Left lung (tissue), 10 donors: ENCODE data around the gene USP30. TPM values are rescaled to one million over a fixed set of nuclear protein-coding genes. Genes with fewer than 3 reads are reported as not detected.
A peak's percentile ranks its signal among the peaks of the same experiment; 100 is the strongest.

Source experiments
- ATAC-seq: fragments of 200-7000 bp; cut with Tn5 transposase; one replicate; pipeline ENCODE4 v1.9.1; 2020; ENCODE audit warnings: moderate library complexity
- DNase-seq, 4 donors: peaks; one replicate each; pipeline ENCODE4 v3.0.0-alpha.2; 2013 to 2020
- H3K27ac ChIP-seq, 2 donors: fragments of 200-600 bp; sonication (generic) in 1 of 2; one replicate each; pipeline versions ENCODE4 v1.5.0 to v1.8.0; 2020 to 2021
- H3K27me3 ChIP-seq, 2 donors: fragments of 200-600 bp; sonication (generic) in 1 of 2; one replicate each; pipeline versions ENCODE4 v1.5.0 to v1.8.0; 2020 to 2021
- H3K36me3 ChIP-seq, 2 donors: fragments of 200-600 bp; sonication (generic) in 1 of 2; one replicate each; pipeline versions ENCODE4 v1.5.0 to v1.8.0; 2020 to 2021
- H3K4me1 ChIP-seq, 2 donors: fragments of 200-600 bp; one replicate each; pipeline ENCODE4 v1.8.0; 2021
- H3K4me3 ChIP-seq, 2 donors: fragments of 200-600 bp; sonication (generic) in 1 of 2; one replicate each; pipeline versions ENCODE4 v1.5.0 to v1.8.0; 2020 to 2021; ENCODE audit warnings: mild to moderate bottlenecking in 1 of 2
- H3K9me3 ChIP-seq, 2 donors: fragments of 200-600 bp; sonication (generic) in 1 of 2; one replicate each; pipeline versions ENCODE4 v1.5.0 to v1.8.0; 2020 to 2021
- intact Hi-C, 2 donors: fragments of 100-400 bp; cut with DNase I; formaldehyde crosslinking; loops; one replicate each; pipeline versions ENCODE4 v1.11.2 to v1.14.2; 2022
- polyA plus RNA-seq, 6 donors: library from polyadenylated mRNA; unstranded; fragments of 120-200 nt; gene quantifications; one replicate each; pipeline ENCODE4 v1.2.1, GENCODE V29; 2013; ENCODE audit not compliant: insufficient read length in 6 of 6
- total RNA-seq, 2 donors: library from RNA; stranded (reverse); fragmentation: NEBNext Ultra II Directional; extraction: Animal tissue kit (Norgen Biotek cat#: 25700); gene quantifications; one replicate each; pipeline ENCODE4 v1.2.1, GENCODE V29; 2021
- TF ChIP-seq, protein P1 (sequence below), 2 donors: fragments of 200-600 bp; sonication (generic) in 1 of 2; IDR thresholded peaks; one replicate each; pipeline versions ENCODE4 v1.5.0 to v1.8.0; 2021; ENCODE audit warnings: antibody characterized with exemption in 2 of 2
- donor health status: DM: no; HTN: yes; CAD: no.
- donor health status: DM: no; HTN: no; CAD: no.

Gene USP30
- total and polyA plus RNA-seq, 8 donors: 7.1 to 28.0 (median 24.3) TPM

DNA sequence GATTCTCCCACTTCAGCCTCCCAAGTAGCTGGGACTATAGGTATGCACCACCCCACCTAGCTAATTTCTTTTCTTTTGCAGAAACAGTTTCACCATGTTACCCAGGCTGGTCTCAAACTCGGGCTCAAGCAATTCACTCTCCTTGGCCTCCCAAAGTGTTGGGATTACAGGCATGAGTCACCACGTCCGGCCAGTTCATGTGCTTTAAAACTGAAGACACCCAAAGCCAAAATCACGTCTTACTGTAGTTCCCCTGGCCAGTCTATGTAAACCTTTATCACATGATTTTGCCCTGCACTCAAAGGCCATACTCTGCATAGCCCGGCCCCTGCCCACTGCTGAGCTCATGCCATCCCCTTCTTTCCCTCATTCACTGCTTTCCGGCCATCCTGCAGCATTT lies 36.4 kb downstream of the USP30 start:
- Histone ChIP-seq H3K36me3 (peaks cover 0 to 61% of the 10 kb centered on the region in 2 donors), H3K27me3 (no peaks in the 10 kb centered on the region), H3K27ac (no peak overlapping the region), H3K4me3 (no peak overlapping the region), H3K9me3 (no peaks in the 10 kb centered on the region), H3K4me1 (peaks cover 8 to 23% of the 10 kb centered on the region in 2 donors)
- TF ChIP-seq, protein P1, sequence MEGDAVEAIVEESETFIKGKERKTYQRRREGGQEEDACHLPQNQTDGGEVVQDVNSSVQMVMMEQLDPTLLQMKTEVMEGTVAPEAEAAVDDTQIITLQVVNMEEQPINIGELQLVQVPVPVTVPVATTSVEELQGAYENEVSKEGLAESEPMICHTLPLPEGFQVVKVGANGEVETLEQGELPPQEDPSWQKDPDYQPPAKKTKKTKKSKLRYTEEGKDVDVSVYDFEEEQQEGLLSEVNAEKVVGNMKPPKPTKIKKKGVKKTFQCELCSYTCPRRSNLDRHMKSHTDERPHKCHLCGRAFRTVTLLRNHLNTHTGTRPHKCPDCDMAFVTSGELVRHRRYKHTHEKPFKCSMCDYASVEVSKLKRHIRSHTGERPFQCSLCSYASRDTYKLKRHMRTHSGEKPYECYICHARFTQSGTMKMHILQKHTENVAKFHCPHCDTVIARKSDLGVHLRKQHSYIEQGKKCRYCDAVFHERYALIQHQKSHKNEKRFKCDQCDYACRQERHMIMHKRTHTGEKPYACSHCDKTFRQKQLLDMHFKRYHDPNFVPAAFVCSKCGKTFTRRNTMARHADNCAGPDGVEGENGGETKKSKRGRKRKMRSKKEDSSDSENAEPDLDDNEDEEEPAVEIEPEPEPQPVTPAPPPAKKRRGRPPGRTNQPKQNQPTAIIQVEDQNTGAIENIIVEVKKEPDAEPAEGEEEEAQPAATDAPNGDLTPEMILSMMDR (IDR thresholded peaks at IDR 0.05): no peak
- DNase-seq (no peak), ATAC-seq (no peak)
- intact Hi-C loops: no loop called here

DNA sequence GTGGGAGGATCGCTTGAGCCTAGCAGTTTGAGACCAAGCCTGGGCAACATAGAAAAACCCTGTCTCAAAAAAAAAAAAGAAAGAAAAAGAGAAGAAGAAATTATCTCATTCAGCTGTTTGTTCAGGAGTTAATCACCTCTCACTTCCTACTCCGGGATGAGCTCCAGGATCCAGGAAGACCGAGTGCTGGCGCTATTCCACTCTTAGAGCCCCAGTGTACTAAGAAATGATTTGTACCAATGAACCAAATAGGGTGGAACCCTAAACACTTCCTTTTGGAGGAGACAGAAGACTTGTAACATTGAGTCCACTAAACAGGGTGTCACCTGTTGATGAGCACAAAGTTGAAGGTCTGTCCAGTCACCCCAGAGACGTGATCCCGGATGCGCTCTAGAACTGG lies 37.3 kb downstream of the USP30 start:
- TF ChIP-seq, protein P1 (IDR thresholded peaks at IDR 0.05): no peak
- H3K27ac ChIP-seq: no peak overlapping the region
- intact Hi-C loops: no loop called here
- H3K36me3 ChIP-seq: peaks cover 0 to 57% of the 10 kb centered on the region in 2 donors
- H3K9me3 ChIP-seq: no peaks in the 10 kb centered on the region
- peaks cover 8 to 23% of the 10 kb centered on the region in 2 donors for H3K4me1 ChIP-seq
- ATAC-seq (no peak), DNase-seq (no peak)
- H3K4me3 ChIP-seq: no peak overlapping the region
- no peaks in the 10 kb centered on the region for H3K27me3 ChIP-seq

DNA sequence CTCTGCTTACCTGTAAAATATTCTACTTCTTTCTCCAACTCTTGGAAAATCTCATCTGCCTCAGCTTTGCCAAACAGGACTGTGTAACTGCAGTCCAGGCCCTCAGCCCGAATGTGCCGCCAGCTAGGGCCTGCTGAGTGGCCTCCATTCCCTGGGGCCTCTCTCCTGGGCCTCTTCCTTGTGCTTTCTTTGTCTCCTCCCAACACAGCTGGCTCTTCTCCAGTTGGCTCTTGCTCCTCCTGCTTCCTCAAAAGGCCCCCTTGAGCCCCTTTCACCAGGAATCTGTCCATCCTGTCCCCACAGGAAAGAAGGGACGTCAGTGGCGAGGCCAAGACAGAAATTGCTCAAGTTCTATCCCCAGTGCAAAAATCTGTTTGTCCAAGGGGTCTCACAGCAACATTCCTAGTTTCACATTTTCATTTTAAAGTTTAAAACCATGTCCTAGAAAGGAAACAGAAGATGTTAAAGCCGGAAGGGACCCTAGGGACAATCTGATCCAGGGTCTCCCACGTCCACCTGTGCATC lies 40.2 kb downstream of the USP30 start:
- DNase-seq (no peak), ATAC-seq (no peak)
- H3K36me3 ChIP-seq: peaks cover 0 to 30% of the 10 kb centered on the region in 2 donors
- TF ChIP-seq, protein P1 (IDR thresholded peaks at IDR 0.05): no peak
- H3K9me3 ChIP-seq: no peaks in the 10 kb centered on the region
- intact Hi-C loops: no loop called here
- H3K27ac ChIP-seq: peak overlapping the region in 1 of 2 donors; percentile 55
- H3K27me3 ChIP-seq: no peaks in the 10 kb centered on the region
- H3K4me3 ChIP-seq: peak overlapping the region; percentile 35 to 53
- peaks cover 9 to 30% of the 10 kb centered on the region in 2 donors for H3K4me1 ChIP-seq

DNA sequence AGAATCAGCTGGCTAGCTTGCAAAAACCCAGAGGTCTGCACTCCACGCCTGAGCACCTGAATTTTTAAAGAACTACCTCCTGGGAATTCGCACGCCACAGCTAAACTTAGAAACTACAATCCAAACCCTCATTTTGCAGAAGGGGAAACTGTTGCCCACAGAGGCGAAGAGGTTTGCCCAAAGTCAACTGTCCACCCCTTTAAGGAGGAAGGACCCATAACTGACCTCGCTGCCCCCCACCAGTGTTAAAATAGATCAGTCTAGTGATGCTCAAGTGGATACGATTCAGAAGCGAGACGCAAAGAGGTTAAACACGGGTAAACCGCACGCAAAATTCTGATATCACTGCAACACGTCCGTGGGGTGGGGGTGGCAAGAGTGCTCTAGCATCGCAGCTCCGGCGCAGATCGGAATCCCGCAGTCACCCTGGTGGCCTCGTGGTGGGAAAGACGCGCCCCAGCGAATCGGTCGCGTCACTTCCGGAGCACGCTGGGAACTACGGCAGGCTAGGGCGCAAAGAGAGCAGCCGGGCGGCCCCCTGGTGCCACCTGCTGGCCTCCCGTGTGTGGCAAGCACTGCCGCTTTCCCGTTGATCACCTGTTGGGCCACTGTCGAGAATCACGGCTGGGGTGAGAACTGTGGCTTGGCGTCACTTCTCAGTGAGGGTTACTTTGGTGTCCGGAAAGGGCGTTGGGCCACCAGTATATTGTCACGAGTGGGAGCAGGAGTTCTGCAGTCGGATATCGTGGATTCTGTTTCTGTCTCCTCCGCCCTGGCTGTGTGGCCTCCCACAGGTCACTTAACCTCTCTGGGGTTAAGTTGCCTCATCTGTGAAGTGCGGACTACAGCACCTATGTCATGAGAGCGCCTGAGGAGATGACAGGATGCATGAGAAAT lies 40.9 kb downstream of the USP30 start, which contains the start of gene ALKBH2:
Gene ALKBH2, minus strand, starts transcription at position 451 of the 897 bp plus-strand sequence. CDS start 686 bp downstream, outside the sequence.
- peak within 1 kb of the TSS; percentile 35 to 53 for H3K4me3 ChIP-seq
- TF ChIP-seq, protein P1 (IDR thresholded peaks at IDR 0.05): peak; percentile 90 to 97
- peak; percentile 89 to 99 (median 94) for DNase-seq
- no peaks in the 10 kb centered on the region for H3K27me3 ChIP-seq
- intact Hi-C loops: no loop called here
- peak; percentile 85 for ATAC-seq
- peaks cover 11 to 33% of the 10 kb centered on the region in 2 donors for H3K4me1 ChIP-seq
- no peaks in the 10 kb centered on the region for H3K9me3 ChIP-seq
- H3K27ac ChIP-seq: peak within 1 kb of the TSS in 1 of 2 donors; percentile 55
- peaks cover 0 to 23% of the 10 kb centered on the region in 2 donors for H3K36me3 ChIP-seq

DNA sequence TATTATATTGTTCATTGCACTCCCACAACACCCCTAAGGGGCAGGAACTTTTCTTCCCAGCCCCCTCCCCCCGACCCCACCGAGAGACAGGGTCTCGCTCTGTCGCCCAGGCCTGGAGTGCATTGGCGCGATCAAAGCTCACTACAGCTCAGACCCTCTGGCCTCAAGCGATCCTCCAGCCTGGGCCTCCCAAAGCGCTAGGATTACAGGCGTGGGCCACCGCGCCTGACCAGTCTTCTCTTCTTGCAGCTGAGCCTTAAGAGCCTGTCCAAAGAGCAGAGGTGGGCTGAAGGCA lies 44.7 kb downstream of the USP30 start:
- Histone ChIP-seq H3K4me3 (peak overlapping the region; percentile 24 to 76), H3K27me3 (no peaks in the 10 kb centered on the region), H3K27ac (no peak overlapping the region), H3K4me1 (peaks cover 11 to 44% of the 10 kb centered on the region in 2 donors), H3K36me3 (peaks cover 0 to 7% of the 10 kb centered on the region in 2 donors), H3K9me3 (no peaks in the 10 kb centered on the region)
- DNase-seq (no peak), ATAC-seq (no peak)
- intact Hi-C loops: no loop called here
- TF ChIP-seq, protein P1 (IDR thresholded peaks at IDR 0.05): no peak
